HUDEP-2 (cell line): Measurements from ENCODE around the gene NDUFS8.
"Not testable (repeated sequence)": the region's sequence is repeated elsewhere in the genome, so short reads cannot be mapped to it uniquely, and the experiment has no call there.

Experiments used
- DNase-seq, 76 experiments: peaks; one replicate each; lab custom pipeline; 2025; ENCODE audit not compliant: unreplicated experiment in 76 of 76; lab: John Stamatoyannopoulos, UW

Gene NDUFS8

GRCh38 chr11:68030318-68031143, at the start of gene NDUFS8:
Gene NDUFS8, plus strand, starts transcription at chr11:68030681. Its CDS starts 1,471 bp downstream, at chr11:68032152.
- DNase-seq, result peak; percentile 70 to 99 (median 96)

GRCh38 chr11:67981226-67981625, 49.3 kb upstream of the NDUFS8 start:
- not testable (repeated sequence) for DNase-seq

- DNase-seq, result not testable (repeated sequence)
Measured at GRCh38 chr11:67982255-67982857, 48.1 kb upstream of the NDUFS8 start.

- no peak for DNase-seq
Measured at GRCh38 chr11:67983951-67984350, 46.5 kb upstream of the NDUFS8 start.

GRCh38 chr11:67985302-67985701, 45.2 kb upstream of the NDUFS8 start:
- not testable (repeated sequence) for DNase-seq

- DNase-seq, result peak in 3 of 76 experiments; percentile 9 to 20 (median 10)
Measured at GRCh38 chr11:67990546-67991346, 39.7 kb upstream of the NDUFS8 start.

- not testable (repeated sequence) for DNase-seq
Measured at GRCh38 chr11:67991347-67992121, 38.9 kb upstream of the NDUFS8 start.

GRCh38 chr11:67993821-67994220, 36.7 kb upstream of the NDUFS8 start:
- peak in 15 of 76 experiments; percentile 10 to 44 (median 20) for DNase-seq

GRCh38 chr11:67994387-67994786, 36.1 kb upstream of the NDUFS8 start:
- DNase-seq, result not testable (repeated sequence)

GRCh38 chr11:67995129-67995528, 35.4 kb upstream of the NDUFS8 start:
- not testable (repeated sequence) for DNase-seq

GRCh38 chr11:67995579-67995978, 34.9 kb upstream of the NDUFS8 start:
- not testable (repeated sequence) for DNase-seq

GRCh38 chr11:67996051-67996450, 34.4 kb upstream of the NDUFS8 start:
- no peak for DNase-seq

- peak in 74 of 76 experiments; percentile 19 to 96 (median 80) for DNase-seq
Measured at GRCh38 chr11:67996622-67997474, 33.6 kb upstream of the NDUFS8 start.

- DNase-seq, result peak in 1 of 76 experiments; percentile 26
Measured at GRCh38 chr11:67997475-67997921, 33.0 kb upstream of the NDUFS8 start.

- peak in 1 of 76 experiments; percentile 7 for DNase-seq
Measured at GRCh38 chr11:67998150-67999045, 32.1 kb upstream of the NDUFS8 start.

GRCh38 chr11:67999201-67999629, 31.3 kb upstream of the NDUFS8 start:
- no peak for DNase-seq

GRCh38 chr11:67999704-68000103, 30.8 kb upstream of the NDUFS8 start:
- DNase-seq, result no peak

- no peak for DNase-seq
Measured at GRCh38 chr11:68002575-68002937, 27.9 kb upstream of the NDUFS8 start.
